K562 (cell line): ENCODE measurements around the gene ZNF106. TPM values are rescaled to one million over a fixed set of nuclear protein-coding genes. Genes with fewer than 3 reads are reported as not detected.

ENCODE experiments used
- CC2D1A ChIP-seq: fragments of 450-650 bp; IDR thresholded peaks from 2 replicates; pipeline ENCODE4 v1.6.1; 2017; ENCODE audit warnings: mild to moderate bottlenecking
- CHD1 ChIP-seq: fragments of 200-600 bp; sonication (generic); IDR thresholded peaks from one replicate; pipeline ENCODE4 v1.6.1; 2012; ENCODE audit warnings: mild to moderate bottlenecking, moderate library complexity, low read length, inconsistent platforms
- CSDE1 ChIP-seq, 2 experiments: fragments of 450-650 bp; IDR thresholded peaks; 2 replicates each; pipeline ENCODE4 v1.6.1; 2016; ENCODE audit warnings: mild to moderate bottlenecking in 1 of 2
- FOXM1 ChIP-seq, 2 experiments: fragments of 450-650 bp in 1 of 2; sonication (generic) in 1 of 2; formaldehyde crosslinking in 1 of 2; IDR thresholded peaks; 2 replicates each; pipeline versions ENCODE4 v1.6.1 to v1.9.0; 2017 to 2022; ENCODE audit warnings: low read depth in 2 of 2, mild to moderate bottlenecking in 2 of 2, missing genetic modification reagents in 1 of 2, moderate library complexity in 1 of 2
- FOXP1 ChIP-seq: sonication (generic); formaldehyde crosslinking; IDR thresholded peaks from 2 replicates; pipeline ENCODE4 v1.8.0; 2022; ENCODE audit warnings: mild to moderate bottlenecking, missing genetic modification reagents
- HDAC3 ChIP-seq: fragments of 450-650 bp; IDR thresholded peaks from 2 replicates; pipeline ENCODE4 v1.6.1; 2018; ENCODE audit warnings: borderline replicate concordance, mild to moderate bottlenecking, moderate library complexity; ENCODE audit not compliant: partially characterized antibody
- HIVEP1 ChIP-seq: fragments of 250-450 bp; sonication (Bioruptor Pico); IDR thresholded peaks from 2 replicates; pipeline ENCODE4 v1.4.0; 2020; ENCODE audit warnings: mild to moderate bottlenecking
- MCM2 ChIP-seq: fragments of 450-650 bp; IDR thresholded peaks from 2 replicates; pipeline ENCODE4 v1.6.1; 2017; ENCODE audit warnings: low read depth, mild to moderate bottlenecking
- NR4A1 ChIP-seq, 2 experiments: fragments of 250-450 bp in 1 of 2; fragments of 450-650 bp in 1 of 2; sonication (Bioruptor Pico) in 1 of 2; IDR thresholded peaks; 2 replicates each; pipeline versions ENCODE4 v1.4.0 to v1.6.1; 2016 to 2020; ENCODE audit warnings: mild to moderate bottlenecking in 2 of 2, missing compliant biosample characterization in 1 of 2, missing genetic modification characterization in 1 of 2, moderate library complexity in 1 of 2
- POLR2H ChIP-seq: IDR thresholded peaks from 2 replicates; pipeline ENCODE4 v1.6.1; 2016; ENCODE audit warnings: missing genetic modification characterization, low read depth, mild to moderate bottlenecking, control low read depth, missing compliant biosample characterization, moderate library complexity
- PURB ChIP-seq: sonication (generic); formaldehyde crosslinking; IDR thresholded peaks from 2 replicates; pipeline ENCODE4 v1.9.0; 2021; ENCODE audit warnings: low read depth, mild to moderate bottlenecking, missing genetic modification reagents
- PYGO2 ChIP-seq: fragments of 450-650 bp; IDR thresholded peaks from 2 replicates; pipeline ENCODE4 v1.6.1; 2016; ENCODE audit warnings: mild to moderate bottlenecking, missing genetic modification characterization, moderate library complexity, missing compliant biosample characterization
- TCF7 ChIP-seq: sonication (generic); IDR thresholded peaks from 2 replicates; pipeline ENCODE4 v1.6.1; 2016; ENCODE audit warnings: antibody characterized with exemption, borderline replicate concordance
- XRCC3 ChIP-seq: fragments of 450-650 bp; IDR thresholded peaks from 2 replicates; pipeline ENCODE4 v1.6.1; 2017; ENCODE audit warnings: mild to moderate bottlenecking, moderate library complexity
- ZBTB40 ChIP-seq, 2 experiments: fragments of 450-650 bp in 1 of 2; sonication (generic) in 1 of 2; formaldehyde crosslinking in 1 of 2; IDR thresholded peaks; 2 replicates each; pipeline versions ENCODE4 v1.7.1 to v1.9.0; 2016 to 2022; ENCODE audit warnings: inconsistent platforms in 1 of 2, mild to moderate bottlenecking in 1 of 2, missing genetic modification reagents in 1 of 2
- ZNF398 ChIP-seq: fragments of 250-450 bp; sonication (Bioruptor Pico); IDR thresholded peaks from 2 replicates; pipeline ENCODE4 v1.8.0; 2021; ENCODE audit warnings: moderate library complexity, mild to moderate bottlenecking, inconsistent platforms
- ZSCAN32 ChIP-seq: fragments of 450-650 bp; formaldehyde crosslinking; IDR thresholded peaks from 2 replicates; pipeline ENCODE4 v1.4.0; 2020; ENCODE audit warnings: mild to moderate bottlenecking, moderate library complexity
- polyA plus RNA-seq, 8 experiments: library from polyadenylated mRNA; depleted of rRNA in 4 of 8; stranded (reverse) in 5 of 8; unstranded in 3 of 8; fragments of >200 nt; fragmentation: Nextera tagmentation in 2 of 8; fragmentation: Illumina TruSeq in 1 of 8; extraction: Ambion mirVana in 2 of 8; extraction: Trizol in 1 of 8; gene quantifications; 2 replicates each; pipeline versions ENCODE4 v1.2.1 to v1.2.3, GENCODE V29; 2011 to 2014; ENCODE audit warnings: inconsistent platforms in 1 of 8, missing spikeins in 1 of 8
- total RNA-seq, 7 experiments: library from RNA; depleted of rRNA in 6 of 7; stranded (reverse); fragments of >200 nt in 6 of 7; fragmentation: Illumina TruSeq in 2 of 7; extraction: Trizol in 2 of 7; gene quantifications; 2 replicates each; pipeline versions ENCODE4 v1.2.1 to v1.2.3, GENCODE V29; 2011 to 2021; ENCODE audit warnings: low replicate concordance in 1 of 7

The ZNF106 gene
- total and polyA plus RNA-seq, 9 of the 15 experiments (the other 6 are each of a cell fraction or from before 2014, with no cell fraction given), result 14.4 to 55.3 (median 33.7) TPM

GRCh38 chr15:42499858-42500609 lies 9.1 kb upstream of the ZNF106 start (continued):
- TF ChIP-seq ZBTB40 (IDR thresholded peaks at IDR 0.05), result peak; percentile 56; the same call in 1 of the 2 replicates
- TF ChIP-seq ZBTB40 (CRISPR knock-in tag; IDR thresholded peaks at IDR 0.05), result no peak
- TF ChIP-seq CC2D1A, result peak; percentile 53
- TF ChIP-seq CSDE1 (IDR thresholded peaks at IDR 0.05), result no peak
- no peak for TF ChIP-seq CHD1
- peak; percentile 59 for TF ChIP-seq FOXM1 (IDR thresholded peaks at IDR 0.05; ENCODE audit: low read depth)
- TF ChIP-seq FOXM1 (CRISPR knock-in tag; IDR thresholded peaks at IDR 0.05; ENCODE audit: low read depth), result no peak
- peak; percentile 16 for TF ChIP-seq HDAC3
- TF ChIP-seq ZSCAN32, result no peak
- TF ChIP-seq POLR2H (tag), result no peak
- TF ChIP-seq PURB (CRISPR knock-in tag), result no peak
- no peak for TF ChIP-seq MCM2
- TF ChIP-seq ZNF398, result no peak
- TF ChIP-seq TCF7, result no peak
- no peak for TF ChIP-seq HIVEP1 (CRISPR knock-in tag)
- no peak for TF ChIP-seq PYGO2
- no peak for TF ChIP-seq NR4A1 (CRISPR knock-in tag; IDR thresholded peaks at IDR 0.05)
- TF ChIP-seq NR4A1 (tag; IDR thresholded peaks at IDR 0.05), result peak; percentile 42
- TF ChIP-seq FOXP1, result no peak
- TF ChIP-seq XRCC3, result no peak
